ENCODE results near the gene COX19.
"Not testable (repeated sequence)": the region's sequence is repeated elsewhere in the genome, so short reads cannot be mapped to it uniquely, and the experiment has no call there.

COX19 gene

GRCh38 chr7:960972-961371 lies 14.4 kb downstream of the COX19 start:
- DNase-seq (ENCODE audit: low spot score): not testable (repeated sequence)

DNA sequence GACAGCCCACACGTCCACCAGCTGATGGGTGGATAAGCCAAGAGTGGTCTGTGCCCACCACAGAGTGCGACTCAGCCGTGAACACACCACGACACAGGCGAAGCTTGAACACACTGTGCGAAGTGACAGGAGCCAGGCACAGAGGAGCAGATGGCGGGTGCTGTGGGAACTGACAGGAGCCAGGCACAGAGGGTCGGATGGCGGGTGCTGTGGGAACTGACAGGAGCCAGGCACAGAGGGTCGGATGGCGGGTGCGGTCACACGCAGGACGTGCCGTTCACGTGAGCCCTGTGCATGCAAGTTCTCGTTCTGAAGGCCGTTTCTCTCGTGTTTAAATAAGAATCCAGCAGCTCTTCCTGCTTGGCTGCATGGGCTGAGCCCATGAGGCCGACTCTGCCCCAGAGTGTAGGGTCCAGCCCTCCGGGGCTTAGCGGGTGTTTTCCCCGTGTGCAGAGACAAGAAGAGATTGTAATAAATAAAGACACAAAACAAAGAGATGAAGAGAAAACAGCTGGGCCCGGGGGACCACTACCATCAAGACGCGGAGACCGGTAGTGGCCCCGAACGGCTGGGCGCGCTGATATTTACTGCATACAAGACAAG lies 15.0 kb downstream of the COX19 start:
- no peak for DNase-seq (ENCODE audit: low spot score)

GRCh38 chr7:959740-960139 lies 15.6 kb downstream of the COX19 start:
- DNase-seq (ENCODE audit: low spot score): not testable (repeated sequence)

DNA sequence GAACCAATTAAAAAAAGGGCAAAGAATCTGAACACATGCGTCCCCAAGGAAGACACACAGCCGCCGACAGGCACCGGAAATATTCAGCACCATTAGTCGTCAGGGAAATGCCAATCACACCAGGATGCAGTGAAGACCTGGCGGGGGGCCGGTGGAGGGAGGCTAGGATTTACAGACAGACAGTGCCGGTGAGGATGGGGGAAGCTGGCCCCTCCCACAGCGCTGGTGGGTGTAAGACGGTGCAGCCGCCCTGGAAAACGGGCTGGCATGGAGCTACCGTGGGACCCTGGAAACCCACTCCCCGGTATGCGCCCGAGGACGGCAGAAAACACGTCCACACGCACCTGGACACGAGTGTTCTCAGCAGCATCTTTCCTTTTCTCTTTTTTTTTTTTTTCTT lies 16.1 kb downstream of the COX19 start:
- no peak for DNase-seq (ENCODE audit: low spot score)

- DNase-seq (ENCODE audit: low spot score): no peak
Measured at GRCh38 chr7:958221-959200, 16.8 kb downstream of the COX19 start.

DNA sequence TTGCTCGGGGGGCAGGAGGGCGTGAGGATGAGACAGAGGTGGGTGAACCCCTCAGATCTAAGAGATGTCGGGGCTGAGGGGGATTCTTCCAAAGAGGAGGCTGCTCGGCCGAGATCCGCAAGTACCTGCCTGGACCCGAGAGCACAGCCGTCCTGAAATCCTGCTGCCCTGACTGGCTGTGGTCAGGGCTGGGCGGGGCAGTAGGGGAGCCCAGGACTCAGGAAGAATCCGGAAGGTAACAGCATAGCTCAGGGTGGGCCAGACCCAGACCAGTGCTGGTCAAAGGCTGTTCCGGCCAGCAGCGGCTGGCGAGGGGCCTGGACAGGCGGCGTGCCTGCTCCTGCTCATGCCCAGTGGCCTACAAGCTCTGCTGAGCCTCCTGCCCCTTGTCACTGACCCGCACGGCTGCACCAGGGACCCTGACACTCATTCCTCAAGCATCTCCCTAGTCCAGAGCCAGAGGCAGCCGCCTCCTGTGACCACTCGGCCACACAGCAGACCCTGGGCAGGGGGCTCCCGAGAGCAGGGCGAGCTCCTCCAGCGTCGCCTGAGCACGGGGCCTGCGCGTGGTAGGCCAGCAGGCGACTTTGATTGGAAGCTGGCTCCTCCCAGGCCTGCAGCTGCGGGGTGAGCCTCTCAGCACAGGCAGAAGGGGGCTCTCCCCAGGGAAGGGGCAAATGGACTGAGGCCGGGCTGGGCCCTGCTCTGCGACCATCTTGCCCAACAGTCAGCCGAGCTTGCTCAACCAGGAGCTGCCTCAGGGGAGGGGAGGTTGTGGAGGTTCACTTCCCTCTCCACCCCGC lies 17.7 kb downstream of the COX19 start:
- no peak for DNase-seq (ENCODE audit: low spot score)

- no peak for DNase-seq (ENCODE audit: low spot score)
Measured at GRCh38 chr7:956031-956430, 19.3 kb downstream of the COX19 start.

DNA sequence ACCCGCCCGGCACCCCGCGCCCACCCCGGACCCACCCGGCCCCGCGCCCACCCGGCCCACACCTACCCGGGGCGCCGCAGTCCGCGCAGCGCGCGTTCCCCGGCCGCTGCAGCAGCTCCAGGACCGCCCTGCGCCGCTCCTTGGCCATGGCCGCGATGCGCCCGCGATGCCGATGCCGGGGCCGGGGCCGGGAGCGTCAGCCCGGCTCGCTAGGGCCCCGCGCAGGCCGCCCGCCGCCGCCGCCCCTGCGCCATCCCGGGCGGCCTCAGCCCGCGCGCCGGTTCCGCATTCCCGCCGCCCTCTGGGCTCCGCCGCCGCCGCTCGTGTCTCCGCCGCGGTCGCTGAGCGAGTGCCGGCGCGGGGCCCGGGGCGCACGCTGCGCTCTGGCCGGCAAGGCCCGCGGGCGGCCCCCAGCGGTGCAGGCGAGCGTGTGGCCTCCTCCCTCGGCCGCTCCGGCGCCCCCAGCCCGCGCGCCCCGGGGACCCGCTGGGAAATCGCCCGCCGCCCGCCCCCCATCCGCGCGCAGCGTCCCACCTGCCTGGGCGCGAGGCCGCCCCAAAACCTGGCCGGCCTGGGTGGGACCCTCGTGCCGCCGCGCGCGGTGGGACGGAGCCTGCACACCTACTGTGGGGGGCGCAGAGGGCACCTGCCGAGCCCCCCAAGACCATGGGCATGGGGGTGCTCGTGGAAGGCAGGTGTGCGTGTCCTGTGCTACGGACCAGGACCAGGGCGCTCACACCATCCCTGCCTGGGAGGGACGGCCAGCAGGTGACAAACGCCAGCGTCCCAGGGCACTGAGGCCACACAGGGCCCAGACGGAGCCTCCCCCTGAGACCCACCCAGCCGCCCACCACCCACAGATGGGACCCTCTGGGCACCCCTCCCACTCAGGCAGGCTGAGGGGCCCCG lies 20.8 kb downstream of the COX19 start, which contains the start of gene ADAP1:
TSS of gene ADAP1 (minus strand) at position 351 of the 909 bp plus-strand sequence. CDS start at position 148, 203 bp downstream.
- DNase-seq (ENCODE audit: low spot score): peak; percentile 87

GRCh38 chr7:953547-954327 lies 21.6 kb downstream of the COX19 start:
- peak; percentile 75 for DNase-seq (ENCODE audit: low spot score)

GRCh38 chr7:952548-953441 lies 22.6 kb downstream of the COX19 start:
- DNase-seq (ENCODE audit: low spot score): no peak

DNA sequence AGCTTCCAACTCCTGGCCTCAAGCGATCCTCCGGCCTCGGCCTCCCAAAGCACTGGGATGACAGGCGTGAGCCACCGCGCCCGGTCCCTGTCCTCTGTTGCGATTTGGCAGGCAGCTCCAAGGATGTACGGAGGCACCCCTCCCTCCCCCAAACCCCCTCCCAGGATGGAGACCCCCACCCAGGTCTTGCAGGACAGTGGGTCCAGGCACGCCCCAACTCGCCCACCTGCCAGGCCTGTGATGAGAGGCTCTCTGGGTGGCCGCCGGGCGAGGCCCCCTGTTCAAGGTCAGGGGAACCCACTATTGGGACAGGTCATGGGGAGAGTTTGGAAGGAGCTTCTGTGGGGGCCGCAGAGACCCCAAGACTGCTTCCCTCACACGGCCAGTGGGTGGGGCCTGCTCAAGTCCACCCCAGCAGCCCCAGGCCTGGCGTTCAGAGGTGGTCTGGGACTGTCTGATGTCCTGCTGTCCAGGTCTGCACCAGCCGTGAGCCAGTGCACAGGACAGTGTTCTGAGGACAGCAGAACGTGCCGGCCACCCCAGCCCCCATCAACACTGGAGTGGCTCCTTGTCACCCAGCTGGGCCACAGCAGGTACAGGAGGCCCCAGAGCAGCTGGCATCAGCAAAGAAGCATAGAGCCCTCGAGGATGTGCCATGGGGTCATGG lies 23.3 kb downstream of the COX19 start:
- no peak for DNase-seq (ENCODE audit: low spot score)

DNA sequence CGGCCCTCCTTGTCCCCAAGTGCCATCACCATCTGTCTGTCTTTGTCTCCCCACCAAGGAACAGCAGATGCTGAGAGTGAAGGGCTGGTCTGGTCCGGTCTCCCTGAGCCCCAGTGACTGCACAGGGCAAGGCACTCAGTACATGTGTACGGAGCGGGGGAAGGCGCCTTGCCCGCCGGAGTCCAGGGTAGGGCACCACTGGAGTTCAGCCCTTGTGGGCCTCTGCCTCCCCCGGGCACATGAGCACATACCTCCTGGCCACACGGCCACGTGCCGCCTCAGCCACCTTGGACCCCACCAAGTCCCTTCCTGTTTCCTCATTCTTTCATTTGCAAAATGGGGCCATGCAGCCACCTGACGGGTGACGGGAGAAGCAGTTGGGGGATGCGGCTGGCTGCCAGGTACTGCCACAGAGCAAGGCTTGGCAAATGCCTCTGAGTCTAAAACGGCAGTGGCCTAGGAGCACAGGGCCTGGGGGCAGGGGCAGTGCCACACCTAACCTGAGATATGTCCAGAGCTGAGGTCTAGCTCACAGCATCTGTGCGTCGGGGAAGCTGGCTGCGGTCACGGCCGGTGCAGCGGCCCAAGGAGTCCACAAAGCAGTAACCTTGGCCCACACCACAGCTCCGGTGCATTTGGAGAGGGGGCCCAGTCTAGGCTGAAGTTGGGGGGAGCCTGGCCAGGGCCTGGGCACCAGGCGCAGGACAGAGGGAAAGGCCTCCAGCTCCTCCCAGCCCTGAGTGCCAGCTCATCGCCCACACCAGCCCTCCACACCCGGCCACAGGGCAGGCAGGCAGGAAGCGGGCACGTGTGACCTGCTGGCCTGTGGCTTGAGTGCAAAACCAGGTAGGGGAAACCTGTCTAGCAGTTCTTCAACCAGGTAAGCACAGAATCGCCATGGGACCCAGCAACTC lies 26.1 kb downstream of the COX19 start:
- no peak for DNase-seq (ENCODE audit: low spot score)

DNA sequence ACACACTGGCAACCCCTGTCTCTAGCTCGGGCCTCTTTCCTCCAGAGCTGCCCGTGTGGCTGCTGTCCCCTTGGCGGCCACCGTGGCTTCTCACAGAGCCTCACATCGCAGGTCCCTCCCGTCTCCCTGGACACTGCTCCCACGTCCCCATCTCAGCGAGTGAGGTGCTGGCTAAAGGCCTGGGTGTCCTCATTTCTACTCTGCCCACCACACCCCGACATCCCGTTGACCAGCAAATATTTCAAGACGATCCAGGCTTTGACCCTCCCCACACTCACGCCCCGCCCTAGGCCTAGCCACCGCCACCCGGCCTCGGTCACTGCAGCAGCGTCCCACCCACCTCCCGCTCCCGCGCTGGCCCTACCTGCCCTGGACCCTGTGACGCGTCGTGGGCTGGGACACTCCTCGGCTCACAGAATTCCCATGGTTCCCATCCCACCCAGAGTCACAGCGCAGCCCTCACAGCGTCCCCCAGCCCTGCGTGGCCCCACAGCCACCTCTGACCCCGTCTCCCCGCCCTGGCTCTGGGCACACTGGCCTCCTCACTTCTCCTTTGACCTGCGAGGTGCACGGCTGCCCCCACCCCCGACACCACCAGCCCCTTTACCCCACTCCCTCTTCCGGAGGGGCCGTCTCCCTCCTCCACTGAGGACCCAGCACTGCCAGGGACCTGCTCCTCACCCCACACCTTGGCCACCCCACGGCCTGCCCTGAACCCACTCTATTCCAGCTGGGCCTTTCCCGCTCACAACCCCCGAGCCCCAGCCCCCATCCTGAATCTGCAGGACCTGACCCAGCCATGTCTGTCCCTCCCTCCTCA lies 27.7 kb downstream of the COX19 start:
- DNase-seq (ENCODE audit: low spot score): no peak

- no peak for DNase-seq (ENCODE audit: low spot score)
Measured at GRCh38 chr7:946256-946996, 28.9 kb downstream of the COX19 start.

GRCh38 chr7:945556-946255 lies 29.6 kb downstream of the COX19 start:
- no peak for DNase-seq (ENCODE audit: low spot score)

DNA sequence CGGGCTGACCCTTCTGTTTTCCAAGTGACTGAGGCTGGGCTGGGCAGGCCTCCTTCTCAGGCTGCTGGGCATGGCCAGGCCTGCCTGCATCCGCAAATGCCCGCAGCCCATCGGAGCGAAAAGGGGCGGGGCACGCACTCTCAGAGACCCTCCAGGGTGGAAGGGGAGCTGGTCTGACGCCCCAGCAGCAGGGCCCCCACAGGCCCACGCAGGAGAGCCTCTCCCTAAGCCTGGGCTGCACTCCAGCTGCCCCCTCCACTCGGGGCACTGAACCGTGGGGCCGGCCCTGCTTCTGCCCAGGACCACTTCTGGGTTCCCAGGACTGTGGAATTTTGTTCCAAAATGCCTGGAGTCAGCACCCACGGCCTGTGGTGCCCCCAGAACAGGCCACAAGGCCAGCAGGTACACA lies 30.2 kb downstream of the COX19 start:
- DNase-seq (ENCODE audit: low spot score): no peak
